Cardiac fibroblast (primary cell): ENCODE measurements around the gene HOXC12.

ENCODE experiments used
- DNase-seq, 2 donors: peaks; one replicate each; pipeline versions ENCODE4 v3.0.0 to v3.0.0-alpha.2; 2010; ENCODE audit warnings: low read depth in 2 of 2
- H3K4me3 ChIP-seq, 2 donors: replicated peaks in 1 of 2; 1 replicate in 1 of 2; 2 replicates in 1 of 2; pipeline ENCODE4 v1.5.1; 2011; ENCODE audit warnings: low read depth in 2 of 2, low read length in 2 of 2, mild to moderate bottlenecking in 2 of 2, moderate library complexity in 1 of 2
- CTCF ChIP-seq: IDR thresholded peaks from one replicate; pipeline ENCODE4 v1.5.1; 2011; ENCODE audit warnings: low read depth, mild to moderate bottlenecking, low read length, inconsistent platforms

Gene HOXC12

GRCh38 chr12:53980104-53980801, 25.6 kb downstream of the HOXC12 start:
- DNase-seq: no peak
- no peak for TF ChIP-seq CTCF
- H3K4me3 ChIP-seq: no peak overlapping the region

GRCh38 chr12:53980802-53981496, 26.2 kb downstream of the HOXC12 start:
- no peak for TF ChIP-seq CTCF
- no peak overlapping the region for H3K4me3 ChIP-seq
- no peak for DNase-seq

GRCh38 chr12:53981634-53982565, 27.2 kb downstream of the HOXC12 start:
- no peak overlapping the region for H3K4me3 ChIP-seq
- DNase-seq: no peak
- TF ChIP-seq CTCF: no peak

GRCh38 chr12:53982648-53983567, 28.2 kb downstream of the HOXC12 start:
- DNase-seq: no peak
- TF ChIP-seq CTCF: no peak
- H3K4me3 ChIP-seq: no peak overlapping the region

GRCh38 chr12:53983568-53983949, 28.9 kb downstream of the HOXC12 start:
- H3K4me3 ChIP-seq: no peak overlapping the region

More at GRCh38 chr12:53983568-53983949, 28.9 kb downstream of the HOXC12 start:
- no peak for TF ChIP-seq CTCF
- no peak for DNase-seq
